Measurements from ENCODE around the gene IFNL1. TPM values are rescaled to one million over a fixed set of nuclear protein-coding genes. Genes with fewer than 3 reads are reported as not detected.
A peak's percentile ranks its signal among the peaks of the same experiment; 100 is the strongest.
"Not testable (repeated sequence)": the region's sequence is repeated elsewhere in the genome, so short reads cannot be mapped to it uniquely, and the experiment has no call there.

IFNL1 gene
- total RNA-seq, 2 donors from 2014 or later = not detected

DNA sequence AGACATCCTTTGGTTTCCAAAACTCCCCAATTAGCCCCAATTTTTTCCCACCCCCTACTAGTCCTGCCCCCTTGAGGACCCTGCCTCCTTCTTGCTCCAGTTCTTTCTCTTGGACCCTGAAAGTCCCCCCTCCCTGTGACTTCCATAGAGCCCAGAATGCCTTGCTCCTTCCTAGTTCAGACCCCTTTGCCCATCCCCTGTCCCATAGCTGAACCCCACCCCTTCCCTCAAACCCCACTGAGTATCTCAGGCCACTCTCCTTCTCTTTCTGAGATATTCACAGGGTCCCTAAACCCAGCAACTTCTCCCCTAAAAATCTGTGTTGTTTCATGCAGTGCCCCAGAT, 25.6 kb downstream of the IFNL1 start:
- intact Hi-C loops (cut with DNase I, micrococcal nuclease) = no loop called here
- ATAC-seq = no peak

DNA sequence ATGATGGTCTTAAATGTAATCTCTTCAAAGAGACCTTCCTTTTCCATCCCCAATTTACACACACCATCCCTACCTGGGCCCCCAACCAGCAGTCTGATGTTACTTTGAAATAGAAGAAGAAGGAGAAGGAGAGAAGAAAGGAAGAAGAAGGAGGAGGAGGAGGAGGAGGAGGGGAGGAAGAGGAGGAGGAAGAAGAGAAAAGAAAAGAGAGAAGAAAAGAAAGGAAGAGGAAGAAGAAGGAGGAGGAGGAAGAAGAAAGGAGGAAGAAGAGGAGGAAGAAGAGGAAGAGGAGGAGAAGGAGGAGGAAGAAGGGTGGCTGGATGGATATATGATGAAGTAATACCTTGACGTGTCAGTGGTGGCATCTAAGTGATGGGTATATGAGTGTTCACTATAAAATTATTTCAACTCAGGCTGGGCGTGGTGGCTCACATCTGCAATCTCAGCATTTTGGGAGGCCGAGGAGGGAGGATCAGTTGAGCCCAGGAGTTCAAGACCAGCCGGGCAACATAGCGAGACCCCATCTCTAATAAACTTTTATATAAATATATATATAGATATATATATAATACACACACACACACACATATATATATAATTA, 28.1 kb downstream of the IFNL1 start:
- intact Hi-C loops (cut with DNase I, micrococcal nuclease) = no loop called here
- ATAC-seq (no peak), DNase-seq (no peak)

More for the DNA sequence above, 25.6 kb downstream of the IFNL1 start:
- no peak for DNase-seq

DNA sequence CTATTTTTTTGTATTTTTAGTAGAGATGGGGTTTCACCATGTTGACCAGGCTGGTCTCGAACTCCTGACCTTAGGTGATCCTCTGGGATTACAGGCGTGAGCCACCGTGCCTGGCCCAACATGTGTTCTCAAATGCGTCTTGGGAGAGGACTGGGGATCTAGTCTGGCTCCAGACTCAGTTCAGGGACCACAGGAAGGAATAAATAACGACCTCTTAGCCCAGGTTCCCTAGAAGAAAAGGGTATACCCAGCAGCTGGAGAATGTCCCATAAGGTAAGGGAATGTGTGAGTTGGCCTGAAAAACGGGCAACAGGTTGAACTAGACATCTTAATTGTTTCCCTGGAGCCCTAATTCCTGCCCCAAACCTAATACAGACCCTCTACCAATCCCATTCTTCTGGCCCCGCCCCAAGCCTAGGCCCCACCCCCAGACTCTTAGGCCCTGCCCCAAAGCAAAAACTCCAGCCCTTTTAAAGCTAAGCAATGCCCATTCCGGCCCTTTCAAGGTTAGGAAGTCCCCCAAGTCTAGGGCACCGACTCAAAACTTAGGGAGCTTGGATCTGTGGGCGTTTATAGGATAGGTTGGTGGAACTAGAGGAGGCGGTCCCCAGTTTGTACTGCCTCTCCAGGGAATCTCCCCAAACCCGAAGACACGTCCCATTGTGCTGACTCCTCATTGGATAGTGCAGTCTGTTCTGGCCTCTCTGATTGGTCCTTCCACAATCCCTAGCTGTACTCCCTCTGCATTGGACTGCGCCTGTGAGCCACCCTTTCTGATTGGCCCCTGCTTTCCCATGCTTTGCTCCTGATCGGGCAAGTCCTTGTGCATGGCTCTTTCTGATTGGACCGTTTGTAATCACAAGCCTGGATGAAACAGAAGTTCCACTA, 29.8 kb downstream of the IFNL1 start:
- ATAC-seq (no peak), DNase-seq (no peak)
- intact Hi-C loops (cut with DNase I, micrococcal nuclease) = loop anchor here (5.0 kb wide), 1 partner anchor 204 kb away; no protein-coding TSS in a partner anchor

DNA sequence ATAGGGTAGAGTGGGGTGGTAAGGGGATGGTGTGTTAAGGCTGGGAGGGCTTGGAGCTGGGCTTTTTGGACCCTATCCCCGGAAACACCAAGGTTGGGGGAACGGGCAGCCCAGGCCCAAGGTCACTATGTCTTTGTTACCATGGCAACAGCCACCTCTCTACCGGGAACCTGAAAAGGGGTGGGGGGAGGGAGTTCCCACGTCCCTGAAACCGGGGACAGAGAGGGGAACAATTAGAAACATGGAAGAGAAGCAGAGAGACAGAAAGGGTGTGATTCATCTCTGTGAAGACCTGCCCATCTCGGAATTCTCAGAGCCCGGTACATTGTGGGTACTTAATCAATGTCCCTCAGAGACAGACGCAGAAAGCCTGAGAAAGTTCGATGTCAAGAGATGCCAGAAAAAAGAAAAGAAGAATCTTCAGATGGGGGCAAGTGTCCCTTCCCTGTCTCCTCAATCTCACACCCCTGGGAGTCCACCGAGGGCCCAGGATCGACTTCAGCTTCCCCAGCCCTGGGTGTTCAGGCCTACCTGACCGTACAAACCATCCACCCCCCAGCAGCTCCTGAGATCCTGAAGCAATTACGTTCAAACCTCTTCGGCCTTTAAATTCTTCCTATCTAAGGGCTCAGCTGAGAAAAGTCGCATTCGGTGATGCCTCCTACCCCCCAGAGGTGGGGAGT, 31.3 kb downstream of the IFNL1 start:
- intact Hi-C loops (cut with DNase I, micrococcal nuclease) = loop anchor here (5.0 kb wide), 1 partner anchor 205 kb away; no protein-coding TSS in a partner anchor
- DNase-seq (no peak), ATAC-seq (no peak)

DNA sequence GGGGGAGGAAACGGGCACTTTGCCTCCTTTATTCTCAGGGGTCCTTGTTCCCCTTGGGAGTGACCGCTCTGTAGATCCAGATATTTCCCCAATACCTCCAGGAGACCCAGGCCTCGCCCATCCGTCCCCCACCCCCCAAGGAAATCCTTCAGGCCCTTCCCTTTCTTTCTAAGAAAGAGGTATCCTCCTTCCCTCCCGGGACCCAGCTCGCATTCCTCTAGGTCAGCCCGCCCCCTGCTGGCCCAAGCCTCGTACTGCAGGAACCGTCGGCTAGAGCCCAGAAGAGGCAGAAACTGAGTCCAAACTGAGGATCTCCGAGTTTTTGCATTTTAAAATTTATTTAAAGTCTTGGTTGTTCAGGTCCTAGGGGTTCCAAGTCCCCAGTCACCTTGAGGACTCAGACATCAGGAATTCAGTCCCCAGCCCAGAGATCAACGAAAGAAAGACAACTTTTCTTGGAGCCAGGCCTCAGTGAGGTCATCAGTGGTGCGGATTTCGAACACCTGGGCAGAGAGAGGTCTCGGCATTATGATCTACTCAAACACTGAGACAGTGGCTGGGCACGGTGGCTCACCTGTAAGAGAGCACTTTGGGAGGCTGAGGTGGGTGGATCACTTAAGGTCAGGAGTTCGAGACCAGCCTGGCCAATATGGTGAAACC, 32.0 kb downstream of the IFNL1 start:
- DNase-seq (peak; percentile 59 to 87), ATAC-seq (peak; percentile 77)
- intact Hi-C loops (cut with DNase I, micrococcal nuclease) = loop anchor here (5.0 kb wide), 1 partner anchor 206 kb away; no protein-coding TSS in a partner anchor

DNA sequence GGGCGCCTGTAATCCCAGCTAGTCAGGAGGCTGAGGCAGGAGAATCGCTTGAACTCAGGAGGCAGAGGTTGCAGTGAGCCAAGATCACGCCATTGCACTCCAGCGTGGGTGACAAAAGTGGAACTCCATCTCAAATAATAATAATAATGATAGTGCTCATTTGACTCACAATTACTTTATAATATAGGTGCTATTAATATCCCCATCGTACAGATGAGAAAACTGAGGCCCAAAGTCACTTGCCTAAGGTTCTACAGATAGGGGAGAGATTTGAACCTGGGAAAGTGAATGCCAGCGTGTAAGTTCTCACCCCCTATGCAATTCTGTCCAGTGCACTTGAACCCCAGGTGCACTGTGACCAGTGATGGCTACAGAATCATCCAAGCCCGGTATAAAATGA, 33.7 kb downstream of the IFNL1 start:
- DNase-seq (no peak), ATAC-seq (no peak)
- intact Hi-C loops (cut with DNase I, micrococcal nuclease) = loop anchor here (5.0 kb wide), 1 partner anchor 208 kb away; no protein-coding TSS in a partner anchor

DNA sequence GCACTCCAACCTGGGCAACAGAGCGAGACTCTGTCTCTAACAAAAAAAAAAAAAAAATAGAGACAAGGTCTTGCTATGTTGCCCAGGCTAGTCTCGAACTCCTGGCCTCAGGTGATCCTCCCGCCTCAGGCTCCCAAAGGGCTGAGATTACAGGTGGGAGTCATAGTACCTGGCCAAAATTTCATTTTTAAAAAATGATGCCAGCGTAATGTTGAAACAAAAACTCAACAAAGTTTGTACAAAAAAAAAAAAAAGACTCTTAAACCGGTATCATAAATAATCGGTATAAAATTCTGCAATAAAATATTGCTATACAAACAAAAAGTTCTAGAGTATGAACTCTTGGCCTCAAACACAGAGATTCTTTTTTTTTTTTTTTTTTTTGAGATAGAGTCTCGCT, 36.1 kb downstream of the IFNL1 start:
- ATAC-seq (peak; percentile 26), DNase-seq (no peak)
- intact Hi-C loops (cut with DNase I, micrococcal nuclease) = no loop called here

DNA sequence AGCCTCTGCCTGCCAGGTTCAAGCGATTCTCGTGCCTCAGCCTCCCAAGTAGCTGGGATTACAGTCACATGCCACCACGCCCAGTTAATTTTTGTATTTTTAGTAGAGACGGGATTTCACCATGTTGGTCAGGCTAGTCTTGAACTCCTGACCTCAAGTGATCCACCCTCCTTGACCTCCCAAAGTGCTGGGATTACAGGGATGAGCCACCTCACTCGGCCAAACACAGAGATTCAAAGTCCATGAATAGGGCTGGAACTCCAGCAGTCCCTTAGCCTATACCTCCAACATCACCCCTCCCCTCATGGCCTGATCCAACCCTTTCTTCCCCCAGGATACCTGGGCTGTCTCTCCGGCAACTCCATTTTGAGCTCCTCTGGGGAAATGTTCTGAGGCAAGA, 36.5 kb downstream of the IFNL1 start:
- ATAC-seq; intact Hi-C loops (cut with DNase I, micrococcal nuclease); DNase-seq: not testable (repeated sequence)

DNA sequence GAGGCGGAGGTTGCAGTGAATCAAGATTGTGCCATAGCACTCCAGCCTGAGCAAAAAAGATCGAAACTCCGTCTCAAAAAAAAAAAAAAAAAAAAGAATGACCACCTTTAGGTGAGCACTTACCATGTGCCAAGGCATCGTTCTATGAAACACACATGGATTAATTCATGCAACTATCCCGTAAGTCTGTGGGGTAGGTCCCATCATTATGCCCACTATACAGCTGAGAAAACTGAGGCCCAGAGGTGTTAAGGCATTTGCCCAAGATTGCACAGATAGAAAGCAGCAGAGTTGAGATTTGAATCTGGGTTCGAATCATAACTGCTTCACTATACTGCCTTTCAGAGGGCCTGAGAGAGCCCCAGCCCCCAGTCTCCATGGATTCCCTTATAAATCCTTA, 37.3 kb downstream of the IFNL1 start:
- ATAC-seq = no peak
- no peak for DNase-seq
- intact Hi-C loops (cut with DNase I, micrococcal nuclease) = no loop called here

DNA sequence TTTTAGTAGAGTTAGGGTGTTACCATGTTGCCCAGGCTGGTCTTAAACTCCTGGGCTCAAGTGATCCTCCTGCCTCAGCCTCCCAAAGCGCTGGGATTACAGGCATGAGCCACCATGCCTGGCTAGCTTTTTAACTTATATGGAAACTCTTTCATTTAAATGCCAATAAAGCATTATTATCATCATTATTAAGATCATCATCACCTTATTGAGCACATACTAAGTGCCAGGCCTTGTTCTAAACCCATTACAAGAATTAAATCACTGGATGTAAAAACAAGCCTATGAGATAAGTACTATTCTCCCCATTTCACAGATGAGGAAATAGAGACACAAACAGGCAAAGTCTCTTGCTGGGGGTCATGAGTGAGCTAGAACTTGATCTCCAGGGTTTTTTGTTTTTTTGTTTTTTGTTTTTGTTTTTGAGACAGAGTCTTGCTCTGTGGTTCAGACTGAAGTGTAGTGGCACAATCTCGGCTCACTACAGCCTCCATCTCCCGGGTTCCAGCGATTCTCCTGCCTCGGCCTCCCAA, 38.3 kb downstream of the IFNL1 start:
- ATAC-seq = no peak
- intact Hi-C loops (cut with DNase I, micrococcal nuclease) = no loop called here
- no peak for DNase-seq

DNA sequence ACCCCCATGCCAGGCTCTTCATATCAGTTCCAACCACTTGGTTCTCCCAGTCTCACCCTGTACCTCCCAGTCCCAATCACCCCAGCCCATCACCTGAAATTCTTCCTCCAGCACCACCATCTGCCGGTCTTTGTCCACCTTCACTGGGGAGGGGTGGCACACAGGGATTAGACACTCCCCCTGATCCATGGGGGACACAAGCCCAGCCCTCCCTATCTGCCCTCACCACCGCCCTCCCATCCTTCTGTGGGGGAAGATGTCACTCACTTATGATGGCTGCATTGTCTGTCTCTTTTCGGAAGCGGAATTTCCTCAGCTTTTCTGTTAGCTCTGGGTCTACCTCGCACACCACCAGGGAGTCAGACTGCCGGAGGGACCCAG, 39.0 kb downstream of the IFNL1 start:
- ATAC-seq = no peak

DNA sequence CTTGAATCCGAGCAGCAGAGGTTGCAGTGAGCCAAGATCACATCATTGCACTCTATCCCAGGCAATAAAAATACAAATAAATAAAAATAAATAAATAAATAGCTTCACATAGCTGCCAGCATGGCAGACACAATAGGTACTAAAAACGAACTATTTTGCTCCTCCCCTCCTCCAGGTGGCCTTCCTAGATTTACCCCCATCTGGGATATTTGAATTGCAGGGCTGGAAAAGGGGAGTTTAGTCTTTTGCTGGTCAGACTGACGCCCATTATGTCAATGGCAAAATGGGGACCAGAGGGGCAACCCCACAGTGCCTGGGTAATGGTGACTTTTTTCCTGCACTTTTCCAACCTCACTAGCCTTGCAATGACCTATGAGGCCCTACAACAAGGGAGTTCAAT, 40.3 kb downstream of the IFNL1 start:
- intact Hi-C loops (cut with DNase I, micrococcal nuclease) = no loop called here
- no peak for ATAC-seq

More for the DNA sequence above, 39.0 kb downstream of the IFNL1 start:
- intact Hi-C loops (cut with DNase I, micrococcal nuclease) = no loop called here
- DNase-seq = no peak

DNA sequence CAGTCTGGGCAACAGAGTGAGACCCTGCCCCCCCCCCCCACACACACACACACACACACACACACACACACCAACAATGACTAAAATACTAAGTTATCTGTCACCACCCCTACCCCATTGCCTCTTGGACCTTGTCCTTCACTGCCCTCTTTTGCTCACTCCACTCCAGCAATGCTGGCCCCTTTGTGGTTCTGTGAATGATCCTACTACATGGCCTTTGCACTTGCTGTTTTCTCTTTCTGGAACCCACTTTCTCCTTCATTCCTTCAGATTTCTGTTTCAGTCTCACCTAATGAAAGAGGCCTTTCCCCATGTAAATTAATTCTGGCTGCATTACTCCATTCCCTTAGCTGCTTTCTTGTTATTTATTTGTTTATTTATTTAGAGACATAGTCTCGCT, 43.5 kb downstream of the IFNL1 start:
- DNase-seq (no peak), ATAC-seq (no peak)
- intact Hi-C loops (cut with DNase I, micrococcal nuclease) = no loop called here

More for the DNA sequence above, 40.3 kb downstream of the IFNL1 start:
- no peak for DNase-seq

DNA sequence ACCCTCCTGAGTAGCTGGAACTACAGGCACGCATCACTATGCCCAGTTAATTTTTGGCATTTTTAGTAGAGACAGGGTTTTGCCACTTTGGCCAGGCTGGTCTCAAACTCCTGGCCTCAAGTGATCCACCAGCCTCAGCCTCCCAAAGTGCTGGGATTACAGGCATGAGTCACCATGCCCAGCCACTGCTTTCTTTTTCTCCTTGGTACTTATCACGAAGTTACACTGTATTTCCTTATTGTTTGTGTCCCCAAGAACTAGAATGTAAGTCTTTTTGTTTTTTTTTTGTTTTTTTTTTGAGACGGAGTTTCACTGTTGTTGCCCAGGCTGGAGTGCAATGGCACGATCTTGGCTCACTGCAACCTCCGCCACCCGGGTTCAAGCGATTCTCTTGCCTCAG, 43.9 kb downstream of the IFNL1 start:
- intact Hi-C loops (cut with DNase I, micrococcal nuclease); DNase-seq; ATAC-seq: not testable (repeated sequence)

DNA sequence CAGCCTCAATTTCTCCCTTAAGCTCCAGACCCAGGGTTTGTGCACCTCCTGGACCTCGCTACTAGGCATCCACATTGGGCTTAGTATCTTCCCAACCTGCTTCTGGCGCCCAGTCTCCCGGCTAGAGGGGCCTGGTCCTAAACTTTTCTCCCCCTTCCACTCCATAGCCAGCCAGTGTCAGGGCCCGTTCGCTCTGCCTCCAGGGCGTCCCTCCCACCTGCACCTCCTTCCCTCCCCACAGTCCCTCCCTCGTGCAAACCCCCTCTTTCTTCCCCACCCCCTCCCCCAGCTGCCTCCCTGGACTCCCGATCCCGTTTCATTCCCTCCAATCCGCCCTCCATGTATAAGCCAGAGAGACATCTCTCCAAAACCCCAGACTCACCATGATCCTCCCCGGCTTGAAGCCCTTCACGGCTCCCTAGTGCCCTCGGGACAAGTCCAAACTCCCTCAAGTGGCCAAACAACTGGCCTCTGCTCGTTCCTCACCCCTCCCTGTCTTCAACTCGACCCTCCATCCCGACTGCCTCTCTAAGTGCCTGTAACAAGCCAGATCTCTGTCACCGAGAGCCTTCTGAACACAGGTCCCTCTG, 45.0 kb downstream of the IFNL1 start:
- ATAC-seq = peak; percentile 13
- intact Hi-C loops (cut with DNase I, micrococcal nuclease) = no loop called here
- DNase-seq = peak; percentile 37 to 39

DNA sequence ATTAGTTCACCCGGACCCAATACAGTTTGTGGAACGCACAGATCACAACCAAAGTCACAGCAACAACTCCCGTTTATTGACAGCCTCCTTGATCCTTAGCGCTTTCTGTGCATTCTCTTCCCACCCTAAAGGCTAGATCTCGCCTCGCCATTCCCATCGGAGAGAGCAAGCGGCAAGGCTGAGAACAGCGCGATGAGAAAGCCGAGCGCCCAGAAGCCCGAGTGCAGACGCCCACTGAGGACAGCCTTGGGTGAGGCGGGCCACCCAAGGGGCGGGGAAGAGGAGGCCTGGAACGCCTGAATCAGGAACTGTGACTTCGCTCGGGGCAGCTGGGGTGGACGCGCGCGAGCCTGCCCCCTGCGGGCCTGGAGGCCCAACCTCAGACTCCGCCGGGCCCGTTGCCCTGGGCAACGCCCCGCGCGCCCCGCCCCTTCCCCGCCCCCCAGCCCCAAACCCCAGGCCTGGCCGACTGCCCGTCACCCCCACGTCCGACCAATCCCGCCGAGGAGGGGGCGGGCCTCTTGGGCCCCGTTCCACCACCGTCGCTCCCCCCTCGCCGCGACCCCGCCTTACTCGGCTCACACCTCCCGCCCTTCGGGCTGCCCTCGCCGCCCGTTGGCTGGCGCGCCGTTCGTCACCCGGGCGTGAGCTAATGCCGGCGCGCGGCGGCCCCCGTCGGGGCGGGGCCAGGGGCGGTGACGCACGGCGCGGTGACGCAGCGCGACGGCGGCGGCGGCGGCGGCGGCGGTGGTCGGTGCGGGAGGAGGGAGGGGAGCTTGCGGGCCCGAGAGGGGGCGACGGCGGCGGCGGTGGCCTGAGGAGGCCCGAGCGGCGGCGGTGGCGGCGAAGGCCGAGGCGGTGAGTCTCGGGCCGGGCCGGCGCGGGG, 45.8 kb downstream of the IFNL1 start, which contains the start of gene SAMD4B:
Gene SAMD4B (plus strand): TSS at position 703 of the 886 bp plus-strand sequence. CDS start 14,473 bp downstream, outside the sequence.
- peak; percentile 99 for DNase-seq
- peak; percentile 93 for ATAC-seq
- intact Hi-C loops (cut with DNase I, micrococcal nuclease) = no loop called here

DNA sequence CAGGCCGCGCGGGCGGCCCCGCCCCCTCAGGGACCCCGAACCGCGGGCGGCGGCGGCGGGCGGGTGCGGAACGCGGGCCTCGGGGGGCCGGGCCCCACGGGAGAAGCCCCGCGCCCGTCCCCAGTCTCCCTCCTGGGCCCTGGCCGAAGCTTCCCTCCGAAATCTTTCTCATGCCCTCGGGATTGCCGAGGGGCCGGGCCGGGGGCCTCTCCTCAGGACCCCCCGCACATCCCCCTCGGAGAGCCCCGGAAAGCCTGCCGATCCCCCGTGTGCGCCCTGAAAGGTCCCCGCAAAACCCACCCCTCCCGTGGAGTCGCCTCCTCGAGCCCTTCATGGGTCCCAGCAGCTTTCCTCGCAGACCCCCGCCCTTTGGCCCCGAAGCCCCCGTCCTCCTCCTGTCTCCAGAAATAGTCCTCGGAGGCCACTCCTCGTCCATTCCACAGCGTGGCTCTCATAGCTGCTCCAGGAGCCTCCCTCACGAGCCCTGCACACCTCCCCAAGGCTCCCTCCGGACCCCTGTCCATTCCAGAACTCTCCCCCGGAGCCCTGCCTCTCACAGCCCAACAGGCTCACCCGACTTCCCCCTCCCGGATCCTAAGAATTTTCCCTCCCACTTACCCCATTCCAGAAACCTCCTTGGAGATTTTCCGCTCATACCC, 46.6 kb downstream of the IFNL1 start:
- DNase-seq (peak; percentile 30 to 43), ATAC-seq (no peak)
- intact Hi-C loops (cut with DNase I, micrococcal nuclease) = no loop called here
